HL-60 (cell line): ENCODE measurements around the gene RPL5.

Source experiments
- DNase-seq, 2 experiments: peaks; one replicate each; pipeline ENCODE4 v3.0.0-alpha.2; 2010 to 2020; ENCODE audit warnings: low read depth in 1 of 2, low spot score in 1 of 2
- H3K27ac ChIP-seq: fragments of 250-450 bp; sonication (Bioruptor Pico); replicated peaks from 2 replicates; pipeline ENCODE4 v1.5.1; 2020; ENCODE audit warnings: mild to moderate bottlenecking, moderate library complexity
- H3K27me3 ChIP-seq: fragments of 250-450 bp; sonication (Bioruptor Pico); 2 replicates; pipeline ENCODE4 v1.5.1; 2021; ENCODE audit warnings: mild to moderate bottlenecking, moderate library complexity; ENCODE audit not compliant: insufficient read depth, poor library complexity, severe bottlenecking
- H3K4me3 ChIP-seq: replicated peaks from 2 replicates; pipeline ENCODE4 v1.5.1; 2011; ENCODE audit warnings: mild to moderate bottlenecking, control low read depth, low read length; ENCODE audit not compliant: insufficient read depth
- GABPA ChIP-seq: IDR thresholded peaks from 2 replicates; pipeline ENCODE4 v1.6.1; 2012; ENCODE audit warnings: low read depth
- POLR2AphosphoS5 ChIP-seq: IDR thresholded peaks from 2 replicates; pipeline ENCODE4 v1.6.1; 2012; ENCODE audit warnings: low read depth
- SPI1 ChIP-seq: IDR thresholded peaks from 2 replicates; pipeline ENCODE4 v1.6.1; 2012; ENCODE audit warnings: low read depth, mild to moderate bottlenecking, borderline replicate concordance
- TF ChIP-seq, protein P1 (sequence below): IDR thresholded peaks from 2 replicates; pipeline ENCODE4 v1.6.1; 2012; ENCODE audit warnings: low read depth; ENCODE audit not compliant: insufficient replicate concordance
- TF ChIP-seq, protein P2 (sequence below): IDR thresholded peaks from one replicate; pipeline ENCODE4 v1.5.1; 2011; ENCODE audit warnings: low read length, control low read depth, inconsistent platforms; ENCODE audit not compliant: insufficient read depth

Gene RPL5

DNA sequence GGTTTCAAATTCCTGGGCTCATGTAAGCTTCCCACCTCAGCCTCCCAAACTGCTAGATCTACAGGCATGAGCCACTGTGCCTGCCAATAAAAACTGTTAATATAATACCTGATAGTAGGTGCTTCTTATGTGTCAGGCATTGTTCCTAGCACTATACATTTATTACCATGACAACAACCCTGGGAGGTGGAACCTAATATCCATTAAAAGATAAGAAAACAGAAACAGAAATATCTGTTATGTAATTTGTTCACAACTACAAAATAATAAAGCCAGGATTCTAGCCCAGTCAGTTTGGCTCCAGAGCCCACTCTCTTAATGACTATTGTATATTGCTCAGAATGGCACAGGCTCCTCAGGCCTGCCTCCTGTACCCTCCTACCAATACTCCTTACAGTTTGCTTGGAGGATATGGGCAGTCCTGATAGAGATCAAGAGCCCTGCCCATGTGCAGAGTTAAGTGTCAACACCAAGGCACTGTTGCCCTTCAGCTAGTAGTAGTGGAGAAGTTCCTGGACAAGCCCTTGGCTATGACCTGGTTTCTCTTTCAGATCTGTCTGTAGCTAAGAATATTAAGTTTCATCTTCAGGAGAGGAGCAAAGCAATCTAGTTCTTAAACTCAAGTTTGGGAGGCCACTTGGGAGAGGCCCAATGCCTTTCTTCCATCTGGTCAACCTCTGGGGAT lies 22.4 kb downstream of the RPL5 start:
- DNase-seq: no peak
- TF ChIP-seq, protein P1, sequence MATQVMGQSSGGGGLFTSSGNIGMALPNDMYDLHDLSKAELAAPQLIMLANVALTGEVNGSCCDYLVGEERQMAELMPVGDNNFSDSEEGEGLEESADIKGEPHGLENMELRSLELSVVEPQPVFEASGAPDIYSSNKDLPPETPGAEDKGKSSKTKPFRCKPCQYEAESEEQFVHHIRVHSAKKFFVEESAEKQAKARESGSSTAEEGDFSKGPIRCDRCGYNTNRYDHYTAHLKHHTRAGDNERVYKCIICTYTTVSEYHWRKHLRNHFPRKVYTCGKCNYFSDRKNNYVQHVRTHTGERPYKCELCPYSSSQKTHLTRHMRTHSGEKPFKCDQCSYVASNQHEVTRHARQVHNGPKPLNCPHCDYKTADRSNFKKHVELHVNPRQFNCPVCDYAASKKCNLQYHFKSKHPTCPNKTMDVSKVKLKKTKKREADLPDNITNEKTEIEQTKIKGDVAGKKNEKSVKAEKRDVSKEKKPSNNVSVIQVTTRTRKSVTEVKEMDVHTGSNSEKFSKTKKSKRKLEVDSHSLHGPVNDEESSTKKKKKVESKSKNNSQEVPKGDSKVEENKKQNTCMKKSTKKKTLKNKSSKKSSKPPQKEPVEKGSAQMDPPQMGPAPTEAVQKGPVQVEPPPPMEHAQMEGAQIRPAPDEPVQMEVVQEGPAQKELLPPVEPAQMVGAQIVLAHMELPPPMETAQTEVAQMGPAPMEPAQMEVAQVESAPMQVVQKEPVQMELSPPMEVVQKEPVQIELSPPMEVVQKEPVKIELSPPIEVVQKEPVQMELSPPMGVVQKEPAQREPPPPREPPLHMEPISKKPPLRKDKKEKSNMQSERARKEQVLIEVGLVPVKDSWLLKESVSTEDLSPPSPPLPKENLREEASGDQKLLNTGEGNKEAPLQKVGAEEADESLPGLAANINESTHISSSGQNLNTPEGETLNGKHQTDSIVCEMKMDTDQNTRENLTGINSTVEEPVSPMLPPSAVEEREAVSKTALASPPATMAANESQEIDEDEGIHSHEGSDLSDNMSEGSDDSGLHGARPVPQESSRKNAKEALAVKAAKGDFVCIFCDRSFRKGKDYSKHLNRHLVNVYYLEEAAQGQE: no peak
- TF ChIP-seq, protein P2, sequence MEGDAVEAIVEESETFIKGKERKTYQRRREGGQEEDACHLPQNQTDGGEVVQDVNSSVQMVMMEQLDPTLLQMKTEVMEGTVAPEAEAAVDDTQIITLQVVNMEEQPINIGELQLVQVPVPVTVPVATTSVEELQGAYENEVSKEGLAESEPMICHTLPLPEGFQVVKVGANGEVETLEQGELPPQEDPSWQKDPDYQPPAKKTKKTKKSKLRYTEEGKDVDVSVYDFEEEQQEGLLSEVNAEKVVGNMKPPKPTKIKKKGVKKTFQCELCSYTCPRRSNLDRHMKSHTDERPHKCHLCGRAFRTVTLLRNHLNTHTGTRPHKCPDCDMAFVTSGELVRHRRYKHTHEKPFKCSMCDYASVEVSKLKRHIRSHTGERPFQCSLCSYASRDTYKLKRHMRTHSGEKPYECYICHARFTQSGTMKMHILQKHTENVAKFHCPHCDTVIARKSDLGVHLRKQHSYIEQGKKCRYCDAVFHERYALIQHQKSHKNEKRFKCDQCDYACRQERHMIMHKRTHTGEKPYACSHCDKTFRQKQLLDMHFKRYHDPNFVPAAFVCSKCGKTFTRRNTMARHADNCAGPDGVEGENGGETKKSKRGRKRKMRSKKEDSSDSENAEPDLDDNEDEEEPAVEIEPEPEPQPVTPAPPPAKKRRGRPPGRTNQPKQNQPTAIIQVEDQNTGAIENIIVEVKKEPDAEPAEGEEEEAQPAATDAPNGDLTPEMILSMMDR: no peak
- TF ChIP-seq GABPA: no peak
- no peak for TF ChIP-seq POLR2AphosphoS5
- TF ChIP-seq SPI1: no peak
- Histone ChIP-seq H3K27ac (no peak overlapping the region), H3K4me3 (no peak overlapping the region), H3K27me3 (no peaks in the 10 kb centered on the region)

DNA sequence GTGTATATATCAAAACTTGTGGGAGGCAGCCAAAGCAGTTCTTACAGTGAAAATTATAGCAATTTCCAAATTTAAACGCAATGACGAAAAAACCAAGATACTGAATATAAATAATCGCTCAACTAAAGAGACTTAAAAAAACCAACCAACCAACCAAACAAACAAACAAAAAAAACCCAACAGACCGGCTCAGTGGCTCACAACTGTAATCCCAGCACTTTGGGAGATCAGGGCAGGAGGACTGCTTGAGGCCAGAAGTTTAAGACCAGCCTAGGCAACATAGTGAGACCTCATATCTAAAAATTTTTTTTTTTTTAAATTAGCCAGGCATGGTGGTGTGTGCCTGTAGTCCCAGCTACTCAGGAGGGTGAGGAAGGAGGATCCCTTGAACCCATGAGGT lies 23.4 kb downstream of the RPL5 start:
- no peaks in the 10 kb centered on the region for H3K27me3 ChIP-seq
- H3K27ac ChIP-seq: no peak overlapping the region
- TF ChIP-seq, protein P2: no peak
- TF ChIP-seq POLR2AphosphoS5 (no peak), GABPA (no peak), SPI1 (no peak)
- TF ChIP-seq, protein P1: no peak
- DNase-seq: no peak
- no peak overlapping the region for H3K4me3 ChIP-seq

DNA sequence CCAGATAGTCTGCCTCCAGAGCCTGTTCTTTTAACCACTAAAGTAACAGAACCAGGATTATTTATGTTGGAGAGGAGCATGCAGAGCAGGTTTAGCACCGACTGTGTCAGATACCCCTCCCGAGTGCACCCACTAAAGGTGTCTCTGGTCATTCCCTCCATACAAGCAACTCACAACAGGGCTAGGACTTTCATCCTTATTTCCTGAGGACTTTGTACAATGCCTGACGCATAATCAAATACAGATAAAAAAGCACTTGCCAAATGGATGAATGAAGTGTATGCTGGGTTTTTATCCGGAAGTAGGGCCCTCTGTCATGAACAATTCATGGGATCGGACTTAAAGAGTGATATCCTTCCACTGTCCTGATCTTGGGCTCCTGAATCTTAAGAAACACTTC lies 26.0 kb downstream of the RPL5 start:
- H3K4me3 ChIP-seq: no peak overlapping the region
- no peaks in the 10 kb centered on the region for H3K27me3 ChIP-seq
- H3K27ac ChIP-seq: no peak overlapping the region
- no peak for DNase-seq
- TF ChIP-seq, protein P2: no peak
- TF ChIP-seq SPI1 (no peak), GABPA (no peak), POLR2AphosphoS5 (no peak)
- TF ChIP-seq, protein P1: no peak
